Measurements from ENCODE around the gene EXOC4. TPM values are rescaled to one million over a fixed set of nuclear protein-coding genes. Genes with fewer than 3 reads are reported as not detected.

Gene EXOC4
- total and polyA plus RNA-seq, 2 of the 8 experiments (the other 6 are each of a cell fraction or from before 2014, with no cell fraction given), result 27.0 to 67.3 TPM

DNA sequence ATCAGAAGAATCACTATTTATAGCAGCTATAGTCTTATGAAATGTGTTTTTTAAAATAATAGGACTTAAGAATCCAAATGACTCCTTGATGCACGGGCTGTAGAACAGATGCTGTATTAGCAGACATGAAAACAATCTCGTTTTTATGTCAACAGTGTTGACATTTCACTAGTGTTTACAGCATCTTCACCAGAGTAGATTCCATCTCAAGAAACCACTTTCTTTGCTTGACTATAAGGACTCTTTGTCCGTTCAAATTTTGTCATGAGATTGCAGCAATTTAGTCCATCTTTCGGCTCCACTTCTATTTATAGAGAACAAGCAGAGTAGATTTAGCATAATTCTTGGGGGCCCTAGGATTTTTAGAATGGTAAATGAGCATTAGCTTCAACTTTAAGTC, 295.1 kb downstream of the EXOC4 start:
- DNase-seq (ENCODE audit: low read depth in 1 of 2, low spot score in 2 of 2) (no peak), FAIRE-seq (no peak)
- no peaks in the 10 kb centered on the region for H3K79me1 ChIP-seq (ENCODE audit: low read depth, low read length)
- H3K36me3 ChIP-seq (ENCODE audit: control insufficient read depth in 2 of 4, insufficient read depth in 4 of 4, low read length in 3 of 4), result no peaks in the 10 kb centered on the region
- no peak overlapping the region for H3K56ac ChIP-seq (replicated peaks; ENCODE audit: insufficient read length, low read depth, low read length)
- no peaks in the 10 kb centered on the region for H3K4me1 ChIP-seq (replicated peaks in 1 of 4; ENCODE audit: control insufficient read depth in 3 of 4, insufficient read depth in 4 of 4, low read length in 3 of 4)
- CTCF ChIA-PET (ENCODE audit: partially characterized antibody), result no interaction called here
- no peak overlapping the region for H2AFZ ChIP-seq (ENCODE audit: low read length)
- POLR2A ChIA-PET (ENCODE audit: partially characterized antibody), result no interaction called here
- H3K27me3 ChIP-seq (replicated peaks in 1 of 4; ENCODE audit: control insufficient read depth in 3 of 4, extremely low read depth in 1 of 4, insufficient read depth in 3 of 4, low read length in 3 of 4), result no peaks in the 10 kb centered on the region
- no peak overlapping the region for H2AK5ac ChIP-seq (ENCODE audit: low read depth, low read length)
- no peak overlapping the region for H3K4me3 ChIP-seq (ENCODE audit: extremely low read depth in 1 of 4, insufficient read depth in 2 of 4, low read depth in 3 of 4, low read length in 4 of 4)
- no peak overlapping the region for H4K8ac ChIP-seq (ENCODE audit: extremely low read depth, insufficient read depth, low read length)
- H3K23me2 ChIP-seq (ENCODE audit: low read depth, low read length), result no peaks in the 10 kb centered on the region
- no peak overlapping the region for H2BK15ac ChIP-seq (ENCODE audit: low read length)
- H3K9me3 ChIP-seq (ENCODE audit: insufficient read depth in 2 of 2, low read depth in 1 of 2, low read length in 1 of 2), result no peaks in the 10 kb centered on the region
- no peak overlapping the region for H3K4me2 ChIP-seq (ENCODE audit: insufficient read depth in 1 of 2, low read depth in 2 of 2, low read length in 2 of 2)
- no peak overlapping the region for H3K4ac ChIP-seq (replicated peaks; ENCODE audit: insufficient read length, low read depth, low read length)
- peaks cover 0 to 2% of the 10 kb centered on the region in 2 experiments for H4K20me1 ChIP-seq (replicated peaks in 1 of 2; ENCODE audit: control insufficient read depth in 1 of 2, insufficient read depth in 2 of 2, low read length in 2 of 2)
- H2BK5ac ChIP-seq (ENCODE audit: low read depth, low read length), result no peak overlapping the region
- H3K18ac ChIP-seq (ENCODE audit: extremely low read depth, low read length), result no peak overlapping the region
- no peak overlapping the region for H4K5ac ChIP-seq (ENCODE audit: insufficient read length, low read depth, low read length)
- WGBS, 2 experiments (ENCODE audit: extremely low coverage in 1 of 2, insufficient coverage in 1 of 2, insufficient read length in 1 of 2, insufficient replicate concordance in 2 of 2, low coverage in 1 of 2, low lambda C conversion rate in 2 of 2, missing lambda C conversion rate in 1 of 2), result 92% methylated on average over 4 of the region's 4 CpGs; no CpG with 5 or more reads in 1 of the 2 experiments
- H2BK20ac ChIP-seq (ENCODE audit: low read length), result no peak overlapping the region
- H3K27ac ChIP-seq (ENCODE audit: low read depth, low read length), result no peak overlapping the region
- no peak overlapping the region for H2BK120ac ChIP-seq (replicated peaks; ENCODE audit: low read depth, low read length)
- no peak overlapping the region for H3K23ac ChIP-seq (ENCODE audit: insufficient read length)
- no peak overlapping the region for H3K9ac ChIP-seq (replicated peaks in 1 of 4; ENCODE audit: extremely low read depth in 1 of 4, low read depth in 3 of 4, low read length in 3 of 4)
- H4K91ac ChIP-seq (replicated peaks; ENCODE audit: insufficient read length, low read length), result no peak overlapping the region
- H3K14ac ChIP-seq (ENCODE audit: insufficient read length), result no peak overlapping the region
- no peak overlapping the region for H2BK12ac ChIP-seq (ENCODE audit: low read depth, low read length)
- H3K79me2 ChIP-seq (ENCODE audit: control insufficient read depth in 1 of 2, insufficient read depth in 2 of 2, low read length in 2 of 2), result no peaks in the 10 kb centered on the region
- TF ChIP-seq SAP30 (IDR thresholded peaks at IDR 0.05; ENCODE audit: insufficient read depth, insufficient replicate concordance, low read length) (no peak), CHD2 (IDR thresholded peaks at IDR 0.05; ENCODE audit: low read length) (no peak), CTBP2 (IDR thresholded peaks at IDR 0.05; ENCODE audit: borderline replicate concordance, insufficient read depth, insufficient read length, low read length) (no peak), RFX5 (IDR thresholded peaks at IDR 0.05; ENCODE audit: borderline replicate concordance, low read depth, low read length) (no peak), CREB1 (IDR thresholded peaks at IDR 0.05) (no peak), BCL11A (IDR thresholded peaks at IDR 0.05; ENCODE audit: low read depth in 2 of 2, low read length in 2 of 2) (no peak), ZNF274 (IDR thresholded peaks at IDR 0.05; ENCODE audit: borderline replicate concordance, extremely low read depth, low read length) (no peak), GABPA (IDR thresholded peaks at IDR 0.05; ENCODE audit: borderline replicate concordance, insufficient read depth, low read length) (no peak), SP2 (IDR thresholded peaks at IDR 0.05; ENCODE audit: low read length) (no peak), BRCA1 (IDR thresholded peaks at IDR 0.05; ENCODE audit: low read depth, low read length) (no peak), TBP (IDR thresholded peaks at IDR 0.05; ENCODE audit: low read depth, low read length) (no peak), TEAD4 (IDR thresholded peaks at IDR 0.05; ENCODE audit: low read depth, low read length) (no peak)
- TF ChIP-seq, protein P1, sequence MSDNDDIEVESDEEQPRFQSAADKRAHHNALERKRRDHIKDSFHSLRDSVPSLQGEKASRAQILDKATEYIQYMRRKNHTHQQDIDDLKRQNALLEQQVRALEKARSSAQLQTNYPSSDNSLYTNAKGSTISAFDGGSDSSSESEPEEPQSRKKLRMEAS (IDR thresholded peaks at IDR 0.05), result no peak
- TF ChIP-seq, protein P2, sequence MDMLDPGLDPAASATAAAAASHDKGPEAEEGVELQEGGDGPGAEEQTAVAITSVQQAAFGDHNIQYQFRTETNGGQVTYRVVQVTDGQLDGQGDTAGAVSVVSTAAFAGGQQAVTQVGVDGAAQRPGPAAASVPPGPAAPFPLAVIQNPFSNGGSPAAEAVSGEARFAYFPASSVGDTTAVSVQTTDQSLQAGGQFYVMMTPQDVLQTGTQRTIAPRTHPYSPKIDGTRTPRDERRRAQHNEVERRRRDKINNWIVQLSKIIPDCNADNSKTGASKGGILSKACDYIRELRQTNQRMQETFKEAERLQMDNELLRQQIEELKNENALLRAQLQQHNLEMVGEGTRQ (IDR thresholded peaks at IDR 0.05; ENCODE audit: low read length), result no peak
